MM.1S (cell line): ENCODE results near the gene ODAD4.

Experiments used
- DNase-seq: peaks from one replicate; pipeline ENCODE4 v3.0.0-alpha.2; 2015
- H2AFZ ChIP-seq: fragments of 300-600 bp; sonication (generic); 2 replicates; pipeline ENCODE4 v1.6.0; 2016; ENCODE audit warnings: antibody characterized with exemption, low read length
- H3F3A ChIP-seq: fragments of 300-600 bp; sonication (generic); 2 replicates; pipeline ENCODE4 v1.6.1; 2016; ENCODE audit warnings: mild to moderate bottlenecking, antibody characterized with exemption, low read length, moderate library complexity, mixed read lengths; ENCODE audit not compliant: insufficient read depth
- H3K27ac ChIP-seq: fragments of 300-600 bp; sonication (generic); 2 replicates; pipeline ENCODE4 v1.5.1; 2016; ENCODE audit warnings: mild to moderate bottlenecking, low read length
- H3K27me3 ChIP-seq: fragments of 300-600 bp; sonication (generic); replicated peaks from 2 replicates; pipeline ENCODE4 v1.6.0; 2016; ENCODE audit warnings: low read length; ENCODE audit not compliant: insufficient read depth
- H3K36me3 ChIP-seq: fragments of 300-600 bp; sonication (generic); replicated peaks from 2 replicates; pipeline ENCODE4 v1.6.1; 2016; ENCODE audit warnings: mild to moderate bottlenecking, low read length, mixed read lengths; ENCODE audit not compliant: insufficient read depth
- H3K4me1 ChIP-seq: fragments of 300-600 bp; sonication (generic); 2 replicates; pipeline ENCODE4 v1.6.1; 2016; ENCODE audit warnings: low read length, mixed read lengths
- H3K4me2 ChIP-seq: fragments of 300-600 bp; sonication (generic); 2 replicates; pipeline ENCODE4 v1.6.0; 2016; ENCODE audit warnings: low read depth, low read length
- H3K4me3 ChIP-seq: fragments of 300-600 bp; sonication (generic); 2 replicates; pipeline ENCODE4 v1.5.1; 2016; ENCODE audit warnings: low read length, mixed read lengths
- H3K79me2 ChIP-seq: fragments of 300-600 bp; sonication (generic); 2 replicates; pipeline ENCODE4 v1.6.1; 2016; ENCODE audit warnings: mixed run types, low read length, mixed read lengths
- H3K9ac ChIP-seq: fragments of 300-600 bp; sonication (generic); 2 replicates; pipeline ENCODE4 v1.6.1; 2016; ENCODE audit warnings: low read length, mixed read lengths
- H3K9me2 ChIP-seq: fragments of 300-600 bp; sonication (generic); replicated peaks from 2 replicates; pipeline ENCODE4 v1.6.1; 2016; ENCODE audit warnings: mild to moderate bottlenecking, low read length, mixed read lengths; ENCODE audit not compliant: insufficient read depth
- H3K9me3 ChIP-seq: fragments of 300-600 bp; sonication (generic); replicated peaks from 2 replicates; pipeline ENCODE4 v1.6.1; 2016; ENCODE audit warnings: mild to moderate bottlenecking, low read length, mixed read lengths; ENCODE audit not compliant: insufficient read depth
- H4K20me1 ChIP-seq: fragments of 300-600 bp; sonication (generic); 2 replicates; pipeline ENCODE4 v1.6.1; 2016; ENCODE audit warnings: mild to moderate bottlenecking, low read length, moderate library complexity, mixed read lengths; ENCODE audit not compliant: insufficient read depth
- EZH2 ChIP-seq: fragments of 300-600 bp; sonication (generic); optimal IDR thresholded peaks from 2 replicates; pipeline ENCODE3; 2017; ENCODE audit warnings: low read depth, mild to moderate bottlenecking, antibody characterized with exemption, low read length, mixed read lengths
- EZH2phosphoT487 ChIP-seq: fragments of 300-600 bp; sonication (generic); IDR thresholded peaks from 2 replicates; pipeline ENCODE4 v1.6.1; 2018; ENCODE audit warnings: antibody characterized with exemption, low read length
- TF ChIP-seq, protein P1 (sequence below): fragments of 300-600 bp; sonication (generic); IDR thresholded peaks from 2 replicates; pipeline ENCODE4 v1.5.1; 2016; ENCODE audit warnings: antibody characterized with exemption, low read length, mixed read lengths

The ODAD4 gene

DNA sequence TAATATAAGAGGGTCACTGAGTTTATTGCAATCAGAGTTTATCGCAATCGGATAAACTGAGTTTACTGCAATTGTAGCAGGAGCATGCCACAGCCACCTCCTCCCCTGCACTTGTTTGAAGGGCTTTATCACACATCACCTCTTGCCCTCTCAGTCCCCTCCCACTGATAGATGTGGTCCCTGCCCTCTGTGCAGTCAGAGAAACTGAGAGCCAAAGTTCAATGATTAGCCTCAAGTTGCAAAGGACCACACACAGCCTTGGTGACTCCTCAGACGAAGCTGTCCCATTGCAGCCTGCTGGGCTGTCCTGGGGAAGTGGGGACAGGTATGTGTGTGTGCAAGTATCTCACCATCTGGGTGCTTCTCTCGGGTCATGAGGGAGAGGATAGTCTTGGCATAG lies 25.2 kb upstream of the ODAD4 start:
- Histone ChIP-seq H3K4me2 (no peak overlapping the region), H3K9me3 (no peaks in the 10 kb centered on the region), H3K79me2 (no peaks in the 10 kb centered on the region), H4K20me1 (no peaks in the 10 kb centered on the region), H2AFZ (no peak overlapping the region), H3K9ac (no peak overlapping the region), H3K4me3 (no peak overlapping the region), H3K27ac (no peak overlapping the region), H3K9me2 (no peaks in the 10 kb centered on the region), H3K36me3 (0 out of 2 replicates have a peak, but pooled peaks cover 4% of the 10 kb centered on the region), H3F3A (no peaks in the 10 kb centered on the region), H3K27me3 (no peaks in the 10 kb centered on the region), H3K4me1 (no peaks in the 10 kb centered on the region)
- no peak for DNase-seq
- TF ChIP-seq EZH2phosphoT487 (no peak), EZH2 (no peak)
- TF ChIP-seq, protein P1, sequence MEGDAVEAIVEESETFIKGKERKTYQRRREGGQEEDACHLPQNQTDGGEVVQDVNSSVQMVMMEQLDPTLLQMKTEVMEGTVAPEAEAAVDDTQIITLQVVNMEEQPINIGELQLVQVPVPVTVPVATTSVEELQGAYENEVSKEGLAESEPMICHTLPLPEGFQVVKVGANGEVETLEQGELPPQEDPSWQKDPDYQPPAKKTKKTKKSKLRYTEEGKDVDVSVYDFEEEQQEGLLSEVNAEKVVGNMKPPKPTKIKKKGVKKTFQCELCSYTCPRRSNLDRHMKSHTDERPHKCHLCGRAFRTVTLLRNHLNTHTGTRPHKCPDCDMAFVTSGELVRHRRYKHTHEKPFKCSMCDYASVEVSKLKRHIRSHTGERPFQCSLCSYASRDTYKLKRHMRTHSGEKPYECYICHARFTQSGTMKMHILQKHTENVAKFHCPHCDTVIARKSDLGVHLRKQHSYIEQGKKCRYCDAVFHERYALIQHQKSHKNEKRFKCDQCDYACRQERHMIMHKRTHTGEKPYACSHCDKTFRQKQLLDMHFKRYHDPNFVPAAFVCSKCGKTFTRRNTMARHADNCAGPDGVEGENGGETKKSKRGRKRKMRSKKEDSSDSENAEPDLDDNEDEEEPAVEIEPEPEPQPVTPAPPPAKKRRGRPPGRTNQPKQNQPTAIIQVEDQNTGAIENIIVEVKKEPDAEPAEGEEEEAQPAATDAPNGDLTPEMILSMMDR, result no peak

DNA sequence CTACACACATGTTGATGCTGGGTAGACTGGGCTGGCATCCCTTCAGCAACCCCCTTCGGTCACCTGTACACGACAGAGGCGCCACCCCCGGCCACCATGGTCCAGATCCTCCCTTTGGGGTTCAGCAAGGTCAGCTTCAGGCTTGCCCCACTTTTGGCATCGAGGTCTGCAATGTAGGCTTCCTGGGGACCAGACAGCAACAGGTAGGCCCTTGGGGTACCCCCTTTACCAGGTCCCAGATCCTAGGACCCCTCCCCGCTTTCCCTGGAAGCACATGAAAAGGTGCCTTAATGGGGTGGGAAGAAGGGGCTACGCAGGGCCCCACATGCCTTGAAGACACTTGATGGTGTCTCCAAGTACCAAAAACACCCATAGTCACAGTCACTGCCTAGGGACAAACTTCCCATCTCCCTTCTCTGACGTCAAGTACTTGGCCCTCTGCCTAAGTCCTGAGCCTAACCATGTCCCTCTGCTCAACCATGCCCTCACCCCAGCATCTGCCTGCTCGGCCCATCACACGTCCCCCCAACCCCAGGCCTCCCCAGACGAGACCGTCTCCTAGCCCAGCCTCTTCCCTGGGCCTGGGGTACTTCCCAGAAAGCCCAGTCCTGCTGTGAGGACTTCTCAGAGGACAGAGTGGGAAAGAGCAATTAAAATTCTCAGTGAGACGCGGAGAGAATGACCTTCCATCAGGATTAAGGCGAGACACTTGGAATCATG lies 23.8 kb upstream of the ODAD4 start:
- no peaks in the 10 kb centered on the region for H3K27me3 ChIP-seq
- H3F3A ChIP-seq, result no peaks in the 10 kb centered on the region
- no peaks in the 10 kb centered on the region for H3K9me2 ChIP-seq
- peaks cover 12% of the 10 kb centered on the region; the same call in 1 of the 2 replicates for H3K36me3 ChIP-seq
- no peaks in the 10 kb centered on the region for H3K4me1 ChIP-seq
- H3K9ac ChIP-seq, result no peak overlapping the region
- no peaks in the 10 kb centered on the region for H4K20me1 ChIP-seq
- H3K4me3 ChIP-seq, result no peak overlapping the region
- TF ChIP-seq EZH2, result no peak
- TF ChIP-seq, protein P1, result no peak
- TF ChIP-seq EZH2phosphoT487, result no peak
- H3K9me3 ChIP-seq, result no peaks in the 10 kb centered on the region
- H3K79me2 ChIP-seq, result 0 out of 2 replicates have a peak, but pooled peaks cover 2% of the 10 kb centered on the region
- no peak overlapping the region for H3K4me2 ChIP-seq
- DNase-seq, result no peak
- no peak overlapping the region for H3K27ac ChIP-seq
- no peak overlapping the region for H2AFZ ChIP-seq

DNA sequence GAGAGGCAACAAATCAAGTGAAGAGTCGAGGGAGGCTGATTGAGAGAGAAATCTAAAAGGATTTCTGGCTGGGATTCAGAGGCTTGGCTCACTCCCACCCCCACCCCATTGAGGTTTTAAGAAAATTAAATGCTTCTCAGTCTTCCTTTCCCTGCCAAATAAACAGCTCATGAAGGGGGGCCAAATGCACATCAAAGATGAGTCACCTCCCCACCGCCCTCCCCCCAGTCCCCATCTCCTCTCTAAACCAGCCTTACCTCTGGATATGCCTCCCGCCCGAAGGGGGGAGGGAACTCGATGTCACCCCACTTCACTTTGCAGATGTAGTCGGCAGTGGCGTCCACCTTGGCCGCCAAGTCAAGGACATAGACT lies 23.2 kb upstream of the ODAD4 start:
- no peaks in the 10 kb centered on the region for H3K27me3 ChIP-seq
- TF ChIP-seq, protein P1, result no peak
- TF ChIP-seq EZH2phosphoT487 (no peak), EZH2 (no peak)
- peaks cover 5% of the 10 kb centered on the region; the same call in 1 of the 2 replicates for H3K79me2 ChIP-seq
- no peak overlapping the region for H3K27ac ChIP-seq
- H3K9me2 ChIP-seq, result no peaks in the 10 kb centered on the region
- no peaks in the 10 kb centered on the region for H3K9me3 ChIP-seq
- H3K4me3 ChIP-seq, result no peak overlapping the region
- no peaks in the 10 kb centered on the region for H3K4me1 ChIP-seq
- DNase-seq, result no peak
- no peaks in the 10 kb centered on the region for H3F3A ChIP-seq
- no peak overlapping the region for H2AFZ ChIP-seq
- H3K4me2 ChIP-seq, result no peak overlapping the region
- H3K9ac ChIP-seq, result no peak overlapping the region
- peaks cover 12% of the 10 kb centered on the region; the same call in 1 of the 2 replicates for H3K36me3 ChIP-seq
- H4K20me1 ChIP-seq, result no peaks in the 10 kb centered on the region
